ENCODE measurements around the gene FABP3. TPM values are rescaled to one million over a fixed set of nuclear protein-coding genes. Genes with fewer than 3 reads are reported as not detected.

Gene FABP3
- total and polyA plus RNA-seq, 2 of the 8 experiments (the other 6 are each of a cell fraction or from before 2014, with no cell fraction given), result 34.8 to 43.9 TPM

- no peak for TF ChIP-seq CBX5 (IDR thresholded peaks at IDR 0.05; ENCODE audit: low read depth, low read length)
- no peak for TF ChIP-seq TAF1 (IDR thresholded peaks at IDR 0.05; ENCODE audit: low read depth, low read length)
- TF ChIP-seq HDAC2 (IDR thresholded peaks at IDR 0.05; ENCODE audit: borderline replicate concordance in 1 of 2, low read depth in 2 of 2, low read length in 2 of 2), result no peak
- TF ChIP-seq TEAD4 (IDR thresholded peaks at IDR 0.05; ENCODE audit: low read depth, low read length), result no peak
- TF ChIP-seq CHD1 (IDR thresholded peaks at IDR 0.05; ENCODE audit: low read depth, low read length), result no peak
- TF ChIP-seq MAX (IDR thresholded peaks at IDR 0.05), result no peak
- TF ChIP-seq BACH1 (IDR thresholded peaks at IDR 0.05; ENCODE audit: low read length), result no peak
- no peak for TF ChIP-seq HDAC6 (IDR thresholded peaks at IDR 0.05; ENCODE audit: low read depth, low read length)
- TF ChIP-seq TCF12 (IDR thresholded peaks at IDR 0.05; ENCODE audit: low read depth, low read length), result no peak
- no peak for TF ChIP-seq BRCA1 (IDR thresholded peaks at IDR 0.05; ENCODE audit: low read depth, low read length)
Measured at GRCh38 chr1:31371121-31371959, 1.5 kb downstream of the FABP3 start (continued).

All from H1 (cell line).